ENCODE results near the gene TMEM256. TPM values are rescaled to one million over a fixed set of nuclear protein-coding genes. Genes with fewer than 3 reads are reported as not detected.

Gene TMEM256
- total and polyA plus RNA-seq, 9 of the 15 experiments (the other 6 are each of a cell fraction or from before 2014, with no cell fraction given) = 43.4 to 177 (median 68.5) TPM

- TF ChIP-seq ZC3H4 (CRISPR knock-in tag; IDR thresholded peaks at IDR 0.05; ENCODE audit: borderline replicate concordance) (no peak), DLX4 (CRISPR knock-in tag; IDR thresholded peaks at IDR 0.05) (no peak), ZNF174 (CRISPR knock-in tag; IDR thresholded peaks at IDR 0.05) (no peak), KDM4B (IDR thresholded peaks at IDR 0.05; ENCODE audit: borderline replicate concordance in 2 of 2, low read depth in 1 of 2) (no peak), PHF21A (IDR thresholded peaks at IDR 0.05; ENCODE audit: borderline replicate concordance, low read depth) (no peak), ZSCAN32 (CRISPR knock-in tag; IDR thresholded peaks at IDR 0.05) (no peak), NR2C2 (CRISPR knock-in tag; IDR thresholded peaks at IDR 0.05) (no peak), NR2C2 (tag; IDR thresholded peaks at IDR 0.05) (no peak), ZNF354B (CRISPR knock-in tag; IDR thresholded peaks at IDR 0.05) (no peak), CEBPG (CRISPR knock-in tag; IDR thresholded peaks at IDR 0.05) (no peak), CEBPG (tag; conservative IDR thresholded peaks at IDR 0.05 in 1 of 2, IDR thresholded peaks at IDR 0.05 in 1 of 2) (no peak), KLF1 (tag; IDR thresholded peaks at IDR 0.05) (no peak), HNRNPK (IDR thresholded peaks at IDR 0.05; ENCODE audit: low read depth, low read length, poor library complexity, severe bottlenecking) (no peak), MCM2 (IDR thresholded peaks at IDR 0.05; ENCODE audit: low read depth) (no peak), KDM1A (IDR thresholded peaks at IDR 0.05) (no peak), VEZF1 (CRISPR knock-in tag; IDR thresholded peaks at IDR 0.05) (peak; percentile 41), ZNF253 (CRISPR knock-in tag; conservative IDR thresholded peaks at IDR 0.05) (no peak), ZNF3 (CRISPR knock-in tag; IDR thresholded peaks at IDR 0.05) (no peak), ZBTB9 (CRISPR knock-in tag; IDR thresholded peaks at IDR 0.05) (no peak), CBX2 (IDR thresholded peaks at IDR 0.05; ENCODE audit: insufficient read depth, low read length, poor library complexity, severe bottlenecking) (no peak)
Observed at GRCh38 chr17:7435676-7436555, 32.0 kb upstream of the TMEM256 start (continued).
